ENCODE data around the gene UIMC1.
A peak's percentile ranks its signal among the peaks of the same experiment; 100 is the strongest.

UIMC1 gene

GRCh38 chr5:176965633-176966032 lies 40.9 kb downstream of the UIMC1 start:
- H3K9ac ChIP-seq = no peak overlapping the region
- peaks cover 47% of the 10 kb centered on the region for H3K36me3 ChIP-seq
- H4K20me1 ChIP-seq = peaks cover 36% of the 10 kb centered on the region
- H3K9me3 ChIP-seq = no peaks in the 10 kb centered on the region
- no peak overlapping the region for H3K4me2 ChIP-seq
- H3K4me1 ChIP-seq = no peaks in the 10 kb centered on the region
- no peaks in the 10 kb centered on the region for H3K27me3 ChIP-seq
- TF ChIP-seq Cebpa-rat (IDR thresholded peaks at IDR 0.05) = no peak
- H3K27ac ChIP-seq = no peak overlapping the region
- no peak overlapping the region for H3K4me3 ChIP-seq

- Histone ChIP-seq H3K27me3 (no peaks in the 10 kb centered on the region), H3K4me1 (peaks cover 16% of the 10 kb centered on the region), H3K36me3 (peaks cover 28% of the 10 kb centered on the region), H3K9me3 (no peaks in the 10 kb centered on the region), H4K20me1 (peaks cover 57% of the 10 kb centered on the region), H3K4me3 (no peak overlapping the region), H3K27ac (no peak overlapping the region), H3K4me2 (no peak overlapping the region), H3K9ac (no peak overlapping the region)
- TF ChIP-seq Cebpa-rat (IDR thresholded peaks at IDR 0.05) = no peak
Measured at GRCh38 chr5:176959051-176959450, 47.5 kb downstream of the UIMC1 start.

- no peaks in the 10 kb centered on the region for H3K27me3 ChIP-seq
- H3K4me2 ChIP-seq = peak overlapping the region; percentile 11
- peaks cover 16% of the 10 kb centered on the region for H3K4me1 ChIP-seq
- peaks cover 42% of the 10 kb centered on the region for H3K36me3 ChIP-seq
- no peak for TF ChIP-seq Cebpa-rat (IDR thresholded peaks at IDR 0.05)
- peaks cover 48% of the 10 kb centered on the region for H4K20me1 ChIP-seq
- no peak overlapping the region for H3K9ac ChIP-seq
- H3K9me3 ChIP-seq = no peaks in the 10 kb centered on the region
- no peak overlapping the region for H3K27ac ChIP-seq
- H3K4me3 ChIP-seq = no peak overlapping the region
Measured at GRCh38 chr5:176956756-176957155, 49.8 kb downstream of the UIMC1 start.

- Histone ChIP-seq H3K4me3 (no peak overlapping the region), H3K9ac (no peak overlapping the region), H3K27me3 (no peaks in the 10 kb centered on the region), H3K36me3 (peaks cover 43% of the 10 kb centered on the region), H3K27ac (no peak overlapping the region), H3K4me1 (peaks cover 16% of the 10 kb centered on the region), H3K9me3 (no peaks in the 10 kb centered on the region), H3K4me2 (no peak overlapping the region), H4K20me1 (peaks cover 48% of the 10 kb centered on the region)
- TF ChIP-seq Cebpa-rat (IDR thresholded peaks at IDR 0.05) = no peak
Measured at GRCh38 chr5:176955895-176956294, 50.7 kb downstream of the UIMC1 start.

GRCh38 chr5:176954050-176954449 lies 52.5 kb downstream of the UIMC1 start:
- H4K20me1 ChIP-seq = peaks cover 39% of the 10 kb centered on the region
- no peak overlapping the region for H3K9ac ChIP-seq
- H3K4me1 ChIP-seq = peaks cover 16% of the 10 kb centered on the region
- no peak overlapping the region for H3K27ac ChIP-seq
- H3K9me3 ChIP-seq = no peaks in the 10 kb centered on the region
- H3K27me3 ChIP-seq = no peaks in the 10 kb centered on the region
- TF ChIP-seq Cebpa-rat (IDR thresholded peaks at IDR 0.05) = no peak
- no peak overlapping the region for H3K4me3 ChIP-seq
- no peak overlapping the region for H3K4me2 ChIP-seq
- H3K36me3 ChIP-seq = peaks cover 60% of the 10 kb centered on the region

GRCh38 chr5:176952531-176953193 lies 53.9 kb downstream of the UIMC1 start:
- Histone ChIP-seq H3K4me3 (no peak overlapping the region), H3K36me3 (peaks cover 69% of the 10 kb centered on the region), H4K20me1 (peaks cover 36% of the 10 kb centered on the region), H3K9me3 (no peaks in the 10 kb centered on the region), H3K4me2 (no peak overlapping the region), H3K27ac (no peak overlapping the region), H3K27me3 (no peaks in the 10 kb centered on the region), H3K4me1 (peaks cover 14% of the 10 kb centered on the region), H3K9ac (no peak overlapping the region)
- no peak for TF ChIP-seq Cebpa-rat (IDR thresholded peaks at IDR 0.05)

GRCh38 chr5:176948458-176948857 lies 58.1 kb downstream of the UIMC1 start:
- Histone ChIP-seq H3K9me3 (no peaks in the 10 kb centered on the region), H3K4me1 (no peaks in the 10 kb centered on the region), H3K27me3 (no peaks in the 10 kb centered on the region), H3K4me2 (no peak overlapping the region), H4K20me1 (peaks cover 39% of the 10 kb centered on the region; the same call in 1 of the 2 replicates), H3K27ac (no peak overlapping the region), H3K9ac (no peak overlapping the region), H3K36me3 (peaks cover 82% of the 10 kb centered on the region), H3K4me3 (no peak overlapping the region)
- no peak for TF ChIP-seq Cebpa-rat (IDR thresholded peaks at IDR 0.05)

- Histone ChIP-seq H4K20me1 (peaks cover 39% of the 10 kb centered on the region; the same call in 1 of the 2 replicates), H3K4me2 (no peak overlapping the region), H3K27me3 (no peaks in the 10 kb centered on the region), H3K4me3 (no peak overlapping the region), H3K4me1 (no peaks in the 10 kb centered on the region), H3K27ac (no peak overlapping the region), H3K36me3 (peaks cover 85% of the 10 kb centered on the region), H3K9ac (no peak overlapping the region), H3K9me3 (no peaks in the 10 kb centered on the region)
- no peak for TF ChIP-seq Cebpa-rat (IDR thresholded peaks at IDR 0.05)
Measured at GRCh38 chr5:176947847-176948246, 58.7 kb downstream of the UIMC1 start.

GRCh38 chr5:176944268-176944667 lies 62.3 kb downstream of the UIMC1 start:
- Histone ChIP-seq H3K9ac (no peak overlapping the region), H4K20me1 (peaks cover 53% of the 10 kb centered on the region; the same call in 1 of the 2 replicates), H3K27ac (no peak overlapping the region), H3K36me3 (peaks cover 92% of the 10 kb centered on the region), H3K4me2 (no peak overlapping the region), H3K4me1 (no peaks in the 10 kb centered on the region), H3K4me3 (no peak overlapping the region), H3K27me3 (no peaks in the 10 kb centered on the region), H3K9me3 (no peaks in the 10 kb centered on the region)
- no peak for TF ChIP-seq Cebpa-rat (IDR thresholded peaks at IDR 0.05)

- Histone ChIP-seq H4K20me1 (peaks cover 53% of the 10 kb centered on the region; the same call in 1 of the 2 replicates), H3K27me3 (no peaks in the 10 kb centered on the region), H3K9ac (no peak overlapping the region), H3K4me1 (no peaks in the 10 kb centered on the region), H3K4me2 (no peak overlapping the region), H3K4me3 (no peak overlapping the region), H3K9me3 (no peaks in the 10 kb centered on the region), H3K36me3 (peaks cover 93% of the 10 kb centered on the region), H3K27ac (no peak overlapping the region)
- no peak for TF ChIP-seq Cebpa-rat (IDR thresholded peaks at IDR 0.05)
Measured at GRCh38 chr5:176943816-176944215, 62.8 kb downstream of the UIMC1 start.

Data from BLaER1 (cell line).